HepG2 (cell line): ENCODE measurements around the gene RETREG2. TPM values are rescaled to one million over a fixed set of nuclear protein-coding genes. Genes with fewer than 3 reads are reported as not detected.

Experiments used
- CAMTA2 ChIP-seq: sonication (generic); formaldehyde crosslinking; IDR thresholded peaks from 2 replicates; pipeline ENCODE4 v1.4.0; 2020; ENCODE audit warnings: mild to moderate bottlenecking, missing genetic modification reagents, borderline replicate concordance
- E2F1 ChIP-seq: sonication (generic); formaldehyde crosslinking; IDR thresholded peaks from 2 replicates; pipeline ENCODE4 v1.5.0; 2020; ENCODE audit warnings: missing genetic modification reagents
- FOXJ3 ChIP-seq: sonication (generic); formaldehyde crosslinking; IDR thresholded peaks from 2 replicates; pipeline ENCODE4 v1.4.0; 2020; ENCODE audit warnings: missing genetic modification reagents, mild to moderate bottlenecking, borderline replicate concordance
- HES4 ChIP-seq: sonication (generic); formaldehyde crosslinking; IDR thresholded peaks from 2 replicates; pipeline ENCODE4 v1.9.0; 2021; ENCODE audit warnings: mild to moderate bottlenecking, missing genetic modification reagents, borderline replicate concordance
- HMGA1 ChIP-seq: sonication (generic); formaldehyde crosslinking; conservative IDR thresholded peaks from 2 replicates; pipeline ENCODE4 v1.4.0; 2020; ENCODE audit warnings: missing genetic modification reagents
- JUNB ChIP-seq: sonication (generic); formaldehyde crosslinking; IDR thresholded peaks from 2 replicates; pipeline ENCODE4 v1.8.0; 2022; ENCODE audit warnings: missing genetic modification reagents, mild to moderate bottlenecking, borderline replicate concordance
- KAT7 ChIP-seq: IDR thresholded peaks from 2 replicates; pipeline ENCODE4 v1.6.1; 2018; ENCODE audit warnings: borderline replicate concordance, missing compliant biosample characterization
- MAF1 ChIP-seq: sonication (generic); formaldehyde crosslinking; IDR thresholded peaks from 2 replicates; pipeline ENCODE4 v1.5.0; 2020; ENCODE audit warnings: missing genetic modification reagents, borderline replicate concordance
- ONECUT2 ChIP-seq: sonication (generic); formaldehyde crosslinking; IDR thresholded peaks from 2 replicates; pipeline ENCODE4 v1.4.0; 2020; ENCODE audit warnings: missing genetic modification reagents
- PAWR ChIP-seq: sonication (generic); formaldehyde crosslinking; IDR thresholded peaks from 2 replicates; pipeline ENCODE4 v1.4.0; 2020; ENCODE audit warnings: missing genetic modification reagents, mild to moderate bottlenecking, borderline replicate concordance
- TBX2 ChIP-seq: sonication (generic); formaldehyde crosslinking; IDR thresholded peaks from 2 replicates; pipeline ENCODE4 v1.5.0; 2020; ENCODE audit warnings: missing genetic modification reagents, mild to moderate bottlenecking, borderline replicate concordance
- THYN1 ChIP-seq: sonication (generic); formaldehyde crosslinking; IDR thresholded peaks from 2 replicates; pipeline ENCODE4 v1.8.1; 2023; ENCODE audit warnings: low read depth, mild to moderate bottlenecking, moderate library complexity, missing genetic modification reagents, borderline replicate concordance
- ZFP1 ChIP-seq: IDR thresholded peaks from 2 replicates; pipeline ENCODE4 v1.6.1; 2016
- ZNF280D ChIP-seq: sonication (generic); formaldehyde crosslinking; IDR thresholded peaks from 2 replicates; pipeline ENCODE4 v1.5.1; 2020; ENCODE audit warnings: mild to moderate bottlenecking, missing genetic modification reagents
- ZNF44 ChIP-seq: sonication (generic); formaldehyde crosslinking; IDR thresholded peaks from 2 replicates; pipeline ENCODE4 v1.5.1; 2020; ENCODE audit warnings: mild to moderate bottlenecking, missing genetic modification reagents
- ZNF768 ChIP-seq: sonication (generic); formaldehyde crosslinking; IDR thresholded peaks from 2 replicates; pipeline ENCODE4 v1.4.0; 2020; ENCODE audit warnings: missing genetic modification reagents
- ZNF780A ChIP-seq: sonication (generic); formaldehyde crosslinking; IDR thresholded peaks from 2 replicates; pipeline ENCODE4 v1.8.0; 2022; ENCODE audit warnings: mild to moderate bottlenecking, missing genetic modification reagents, moderate library complexity
- polyA plus RNA-seq, 8 experiments: library from polyadenylated mRNA; depleted of rRNA in 3 of 8; stranded (reverse) in 7 of 8; unstranded in 1 of 8; fragments of >200 nt; fragmentation: Illumina TruSeq in 4 of 8; extraction: Trizol in 4 of 8; gene quantifications; 2 replicates each; pipeline versions ENCODE4 v1.2.1 to v1.2.3, GENCODE V29; 2011 to 2016; ENCODE audit warnings: low read depth in 4 of 8, missing spikeins in 1 of 8, mixed read lengths in 1 of 8; ENCODE audit not compliant: insufficient read depth in 1 of 8
- total RNA-seq, 5 experiments: library from RNA; depleted of rRNA; stranded (reverse); fragments of >200 nt; fragmentation: Illumina TruSeq; extraction: Trizol; gene quantifications; 2 replicates each; pipeline ENCODE4 v1.2.3, GENCODE V29; 2016; ENCODE audit warnings: low read depth in 1 of 5
- TF ChIP-seq, protein P1 (sequence below): sonication (generic); formaldehyde crosslinking; IDR thresholded peaks from 2 replicates; pipeline ENCODE4 v1.4.0; 2020; ENCODE audit warnings: missing genetic modification reagents, borderline replicate concordance
- TF ChIP-seq, protein P2 (sequence below): sonication (generic); formaldehyde crosslinking; IDR thresholded peaks from 2 replicates; pipeline ENCODE4 v1.8.0; 2022; ENCODE audit warnings: mild to moderate bottlenecking, missing genetic modification reagents, moderate library complexity

RETREG2 gene
- total and polyA plus RNA-seq, 2 of the 13 experiments (the other 11 are each of a cell fraction or from before 2014, with no cell fraction given), result 86.0 to 134 TPM

GRCh38 chr2:219206328-219207133 lies 28.5 kb downstream of the RETREG2 start, which contains the start of gene ZFAND2B (continued):
- TF ChIP-seq CAMTA2, result no peak; the same call in 1 of the 2 replicates
- TF ChIP-seq E2F1 (CRISPR knock-in tag), result no peak
- TF ChIP-seq ZNF768, result peak; percentile 72
- peak; percentile 68 for TF ChIP-seq ZNF44 (CRISPR knock-in tag)
- TF ChIP-seq, protein P1, sequence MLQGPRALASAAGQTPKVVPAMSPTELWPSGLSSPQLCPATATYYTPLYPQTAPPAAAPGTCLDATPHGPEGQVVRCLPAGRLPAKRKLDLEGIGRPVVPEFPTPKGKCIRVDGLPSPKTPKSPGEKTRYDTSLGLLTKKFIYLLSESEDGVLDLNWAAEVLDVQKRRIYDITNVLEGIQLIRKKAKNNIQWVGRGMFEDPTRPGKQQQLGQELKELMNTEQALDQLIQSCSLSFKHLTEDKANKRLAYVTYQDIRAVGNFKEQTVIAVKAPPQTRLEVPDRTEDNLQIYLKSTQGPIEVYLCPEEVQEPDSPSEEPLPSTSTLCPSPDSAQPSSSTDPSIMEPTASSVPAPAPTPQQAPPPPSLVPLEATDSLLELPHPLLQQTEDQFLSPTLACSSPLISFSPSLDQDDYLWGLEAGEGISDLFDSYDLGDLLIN, result 0 out of 2 replicates have a peak, but pooled peaks have one; percentile 70
- peak; percentile 61; the same call in 1 of the 2 replicates for TF ChIP-seq MAF1 (CRISPR knock-in tag)
- peak; percentile 72; the same call in 1 of the 2 replicates for TF ChIP-seq HES4 (CRISPR knock-in tag)
- TF ChIP-seq THYN1 (CRISPR knock-in tag), result no peak
- no peak for TF ChIP-seq ZFP1 (CRISPR knock-in tag)
- no peak for TF ChIP-seq FOXJ3 (CRISPR knock-in tag)
- TF ChIP-seq ZNF280D (CRISPR knock-in tag), result no peak
- no peak; the same call in 1 of the 2 replicates for TF ChIP-seq KAT7 (CRISPR knock-in tag)
- TF ChIP-seq TBX2 (CRISPR knock-in tag), result peak; percentile 32; the same call in 1 of the 2 replicates
- no peak for TF ChIP-seq PAWR (CRISPR knock-in tag)
- no peak for TF ChIP-seq JUNB (CRISPR knock-in tag)
- no peak for TF ChIP-seq ONECUT2
- TF ChIP-seq ZNF780A (CRISPR knock-in tag), result 0 out of 2 replicates have a peak, but pooled peaks have one; percentile 31
- no peak for TF ChIP-seq HMGA1 (CRISPR knock-in tag)
- TF ChIP-seq, protein P2, sequence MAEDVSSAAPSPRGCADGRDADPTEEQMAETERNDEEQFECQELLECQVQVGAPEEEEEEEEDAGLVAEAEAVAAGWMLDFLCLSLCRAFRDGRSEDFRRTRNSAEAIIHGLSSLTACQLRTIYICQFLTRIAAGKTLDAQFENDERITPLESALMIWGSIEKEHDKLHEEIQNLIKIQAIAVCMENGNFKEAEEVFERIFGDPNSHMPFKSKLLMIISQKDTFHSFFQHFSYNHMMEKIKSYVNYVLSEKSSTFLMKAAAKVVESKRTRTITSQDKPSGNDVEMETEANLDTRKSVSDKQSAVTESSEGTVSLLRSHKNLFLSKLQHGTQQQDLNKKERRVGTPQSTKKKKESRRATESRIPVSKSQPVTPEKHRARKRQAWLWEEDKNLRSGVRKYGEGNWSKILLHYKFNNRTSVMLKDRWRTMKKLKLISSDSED, result no peak
